Activated T-cell treated with anti-CD3 and anti-CD28 coated beads for 1 hour (primary cell): Measurements from ENCODE around the gene EIF4ENIF1.
"Not testable (repeated sequence)": the region's sequence is repeated elsewhere in the genome, so short reads cannot be mapped to it uniquely, and the experiment has no call there.

Source experiments
- DNase-seq: peaks from one replicate; pipeline ENCODE4 v3.0.0-alpha.2; 2020; ENCODE audit warnings: low read depth

The EIF4ENIF1 gene

GRCh38 chr22:31442768-31443489 is 46.7 kb downstream of the EIF4ENIF1 start:
- no peak for DNase-seq

GRCh38 chr22:31441652-31442051 is 48.0 kb downstream of the EIF4ENIF1 start:
- DNase-seq, result no peak

GRCh38 chr22:31440681-31441080 is 49.0 kb downstream of the EIF4ENIF1 start:
- DNase-seq, result no peak

GRCh38 chr22:31439808-31440207 is 49.8 kb downstream of the EIF4ENIF1 start:
- no peak for DNase-seq

GRCh38 chr22:31436132-31436531 is 53.5 kb downstream of the EIF4ENIF1 start:
- no peak for DNase-seq

GRCh38 chr22:31431950-31432349 is 57.7 kb downstream of the EIF4ENIF1 start:
- no peak for DNase-seq

- no peak for DNase-seq
Observed at GRCh38 chr22:31425331-31426050, 64.2 kb downstream of the EIF4ENIF1 start.

- not testable (repeated sequence) for DNase-seq
Observed at GRCh38 chr22:31402350-31402749, 87.3 kb downstream of the EIF4ENIF1 start.

- no peak for DNase-seq
Observed at GRCh38 chr22:31400023-31400397, 89.6 kb downstream of the EIF4ENIF1 start.

- peak; percentile 93 for DNase-seq
Observed at GRCh38 chr22:31399211-31400022, 90.2 kb downstream of the EIF4ENIF1 start, which contains the start of gene DRG1. Gene DRG1 (plus strand): TSS chr22:31399604. CDS start chr22:31399684, 80 bp downstream.

GRCh38 chr22:31398231-31398630 is 91.4 kb downstream of the EIF4ENIF1 start:
- DNase-seq, result no peak

- DNase-seq, result no peak
Observed at GRCh38 chr22:31394326-31394725, 95.3 kb downstream of the EIF4ENIF1 start.

- no peak for DNase-seq
Observed at GRCh38 chr22:31393893-31394292, 95.7 kb downstream of the EIF4ENIF1 start.
